Stimulated activated CD8-positive, alpha-beta memory T cell treated with anti-CD3 and anti-CD28 coated beads, Interleukin-2, amount 100 ng/mL, for 48 hours (primary cell): ENCODE data around the gene ATP5F1E.

ENCODE experiments used
- DNase-seq, 2 donors: peaks; one replicate each; pipeline ENCODE4 v3.0.0-alpha.2; 2020; ENCODE audit warnings: low read depth in 2 of 2

The ATP5F1E gene

GRCh38 chr20:59006167-59006863 is 25.8 kb downstream of the ATP5F1E start:
- DNase-seq = no peak

- DNase-seq = no peak
Measured at GRCh38 chr20:59005523-59006166, 26.5 kb downstream of the ATP5F1E start.

DNA sequence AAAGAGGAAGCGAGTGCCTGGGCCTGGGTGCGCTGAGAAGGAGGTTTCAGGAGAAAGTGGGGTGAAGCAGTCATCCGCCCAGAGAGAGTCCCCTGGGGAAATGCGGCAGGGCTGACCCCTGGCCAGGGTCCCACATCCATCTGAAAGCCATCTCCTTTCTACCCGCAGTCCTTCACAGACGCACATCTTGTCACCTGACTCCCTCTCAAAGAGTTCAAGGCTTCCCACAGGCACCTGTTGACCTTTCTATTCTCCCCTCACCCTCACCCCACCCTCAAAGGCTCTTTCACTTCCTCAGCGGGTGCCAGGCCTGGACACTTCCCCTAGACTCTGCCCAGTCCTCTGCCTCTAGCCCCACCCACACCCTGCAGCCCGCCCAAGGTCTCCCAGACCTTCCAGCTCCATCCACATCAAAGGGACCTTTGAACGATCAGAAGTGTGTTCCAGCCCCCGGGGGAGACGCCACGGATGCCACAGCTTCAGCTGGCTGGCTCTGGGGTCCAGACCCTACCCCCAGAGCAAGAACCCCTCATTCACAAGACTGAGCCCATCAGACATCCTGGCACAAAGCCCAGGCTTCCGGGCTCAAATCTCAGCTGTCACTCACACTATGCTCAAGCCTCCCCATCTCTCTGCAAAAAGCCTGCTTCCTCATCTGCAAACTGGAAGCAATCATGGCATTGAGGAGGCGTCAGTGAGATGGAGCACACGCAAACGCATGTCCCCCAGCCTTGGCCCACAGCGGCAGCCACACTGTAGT is 27.2 kb downstream of the ATP5F1E start:
- DNase-seq = no peak

DNA sequence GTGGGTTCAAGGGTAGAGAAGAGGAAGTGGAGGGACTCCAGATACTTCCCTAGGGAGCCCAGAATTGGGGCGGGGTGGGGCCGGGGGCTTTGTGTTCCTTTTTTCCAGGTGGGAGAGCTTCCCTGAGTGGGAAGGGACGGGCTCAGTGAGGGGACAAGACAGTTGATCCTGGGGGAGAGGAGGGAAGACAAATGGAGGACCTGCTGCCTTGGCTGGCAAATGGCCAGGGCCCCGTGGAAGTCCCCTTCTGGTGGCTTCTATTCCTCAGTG is 27.7 kb downstream of the ATP5F1E start:
- DNase-seq = peak in 1 of 2 donors; percentile 37

GRCh38 chr20:59003836-59004492 is 28.2 kb downstream of the ATP5F1E start:
- no peak for DNase-seq

DNA sequence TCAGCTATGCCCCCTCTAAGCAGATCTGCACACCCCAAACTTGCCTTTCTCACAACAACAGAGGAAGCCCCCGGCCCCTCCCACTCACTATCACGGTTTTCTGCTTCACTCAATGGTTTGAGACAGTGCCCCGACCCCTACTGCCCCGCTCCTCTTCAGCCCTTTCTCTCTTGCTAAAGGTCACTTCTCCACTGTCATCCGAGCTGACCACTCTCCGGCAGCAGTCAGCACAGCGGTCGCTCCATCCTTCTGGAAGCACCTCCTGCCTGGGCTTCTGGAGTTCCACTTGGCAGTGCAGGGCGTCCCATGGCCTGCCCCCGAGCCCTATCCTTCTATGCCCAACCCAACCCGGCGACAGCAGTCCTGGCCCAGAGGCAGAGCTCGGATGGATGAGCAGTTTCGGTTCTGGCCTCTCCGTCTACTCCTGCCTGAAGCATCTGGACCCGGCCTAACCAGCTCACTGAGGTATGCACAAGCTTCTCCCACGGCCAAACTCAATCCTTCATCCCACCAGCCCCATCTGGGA is 29.2 kb downstream of the ATP5F1E start:
- DNase-seq = no peak

GRCh38 chr20:59002388-59002787 is 29.7 kb downstream of the ATP5F1E start:
- no peak for DNase-seq

DNA sequence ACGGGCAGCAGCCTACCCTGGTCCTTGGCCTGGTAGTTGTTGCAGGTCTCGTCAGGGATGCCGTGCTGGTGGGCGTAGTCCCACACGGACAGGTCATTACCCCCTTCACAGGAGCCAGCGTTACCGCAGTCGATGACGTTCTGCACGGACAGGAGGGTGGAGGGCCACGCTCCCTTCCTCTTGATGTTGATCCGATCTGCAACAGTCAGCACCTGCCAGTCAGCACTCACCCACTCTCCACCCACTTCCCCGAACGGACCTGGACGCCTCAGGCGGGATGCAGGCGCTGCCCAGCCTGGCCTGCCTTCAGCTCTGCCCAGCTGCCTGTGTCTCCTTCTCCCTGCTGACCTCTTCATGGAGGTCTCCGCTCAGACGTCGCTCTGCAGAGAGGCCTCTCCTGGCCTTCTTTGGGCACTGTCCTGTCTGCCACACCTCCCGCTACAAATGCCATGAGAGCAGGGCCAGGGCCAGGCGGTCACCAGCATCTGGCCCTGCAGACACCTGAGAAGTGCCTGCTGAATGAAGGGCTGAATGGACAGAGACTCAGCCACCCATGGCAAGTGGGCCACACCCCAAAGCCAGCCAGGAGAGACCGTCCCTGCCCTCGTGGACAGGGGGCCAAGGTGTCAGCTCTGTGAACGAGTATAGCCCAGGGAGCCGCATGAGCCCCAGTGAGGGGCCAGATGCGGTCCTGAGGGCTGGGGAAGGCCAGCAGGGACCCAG is 30.5 kb downstream of the ATP5F1E start:
- no peak for DNase-seq

DNA sequence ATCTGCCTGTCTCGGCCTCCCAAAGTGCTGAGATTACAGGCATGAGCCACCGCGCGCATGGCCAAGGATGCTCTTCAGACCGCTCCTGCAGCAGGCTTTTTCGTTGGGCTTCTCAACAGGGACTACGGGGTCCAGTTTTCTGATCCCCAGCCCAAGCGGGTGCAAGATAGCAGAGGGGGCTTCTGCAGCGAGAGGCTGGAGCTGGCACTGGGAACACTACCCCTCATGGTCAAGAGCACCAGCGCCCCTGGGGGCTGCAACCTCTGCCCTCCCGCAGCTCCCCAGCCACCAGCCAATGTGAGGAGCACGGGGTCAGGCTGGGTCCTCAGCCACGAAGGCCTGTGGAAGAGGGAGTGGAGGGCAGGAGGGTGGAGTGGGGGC is 31.1 kb downstream of the ATP5F1E start:
- no peak for DNase-seq

- no peak for DNase-seq
Measured at GRCh38 chr20:59000326-59000725, 31.8 kb downstream of the ATP5F1E start.

GRCh38 chr20:58998656-58999055 is 33.5 kb downstream of the ATP5F1E start:
- no peak for DNase-seq

GRCh38 chr20:58997141-58997770 is 34.9 kb downstream of the ATP5F1E start:
- no peak for DNase-seq

GRCh38 chr20:58996226-58996611 is 35.9 kb downstream of the ATP5F1E start:
- no peak for DNase-seq

DNA sequence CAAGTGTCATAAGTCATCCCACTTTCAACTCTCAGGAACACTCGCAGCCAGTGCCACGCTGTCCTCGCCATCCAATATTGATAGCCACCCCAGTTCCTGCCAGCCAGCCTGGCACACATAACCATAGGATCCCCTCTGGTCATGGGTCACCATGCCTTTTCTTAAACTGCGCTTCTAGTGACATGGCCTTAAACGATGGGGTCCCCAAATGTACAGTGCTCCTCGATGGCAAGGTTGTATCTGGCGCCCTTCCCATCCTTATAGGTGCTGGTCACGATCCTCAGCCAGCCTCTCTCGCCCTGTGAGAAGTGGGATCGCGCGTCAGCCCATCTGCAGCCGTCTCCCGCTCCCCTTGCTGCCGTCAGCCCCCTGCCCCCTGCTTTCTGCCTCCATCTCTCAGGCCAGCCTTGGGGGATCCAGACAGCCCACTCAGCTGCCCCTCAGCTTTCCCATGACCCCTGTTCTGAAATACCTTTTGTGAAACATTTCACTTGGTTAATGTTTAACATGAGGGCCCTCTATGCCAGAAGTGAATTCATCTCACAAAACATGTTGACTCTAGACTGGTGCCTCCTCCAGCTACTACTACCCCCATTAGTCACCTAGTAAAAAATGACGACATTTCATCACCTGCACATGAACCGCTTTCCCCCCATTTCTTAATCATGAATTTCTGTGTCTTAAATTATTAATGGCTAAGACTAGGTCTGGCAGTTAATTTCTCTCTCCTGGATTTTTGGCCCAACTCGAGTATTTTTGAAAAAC is 36.5 kb downstream of the ATP5F1E start:
- no peak for DNase-seq

- no peak for DNase-seq
Measured at GRCh38 chr20:58994390-58995159, 37.6 kb downstream of the ATP5F1E start.

DNA sequence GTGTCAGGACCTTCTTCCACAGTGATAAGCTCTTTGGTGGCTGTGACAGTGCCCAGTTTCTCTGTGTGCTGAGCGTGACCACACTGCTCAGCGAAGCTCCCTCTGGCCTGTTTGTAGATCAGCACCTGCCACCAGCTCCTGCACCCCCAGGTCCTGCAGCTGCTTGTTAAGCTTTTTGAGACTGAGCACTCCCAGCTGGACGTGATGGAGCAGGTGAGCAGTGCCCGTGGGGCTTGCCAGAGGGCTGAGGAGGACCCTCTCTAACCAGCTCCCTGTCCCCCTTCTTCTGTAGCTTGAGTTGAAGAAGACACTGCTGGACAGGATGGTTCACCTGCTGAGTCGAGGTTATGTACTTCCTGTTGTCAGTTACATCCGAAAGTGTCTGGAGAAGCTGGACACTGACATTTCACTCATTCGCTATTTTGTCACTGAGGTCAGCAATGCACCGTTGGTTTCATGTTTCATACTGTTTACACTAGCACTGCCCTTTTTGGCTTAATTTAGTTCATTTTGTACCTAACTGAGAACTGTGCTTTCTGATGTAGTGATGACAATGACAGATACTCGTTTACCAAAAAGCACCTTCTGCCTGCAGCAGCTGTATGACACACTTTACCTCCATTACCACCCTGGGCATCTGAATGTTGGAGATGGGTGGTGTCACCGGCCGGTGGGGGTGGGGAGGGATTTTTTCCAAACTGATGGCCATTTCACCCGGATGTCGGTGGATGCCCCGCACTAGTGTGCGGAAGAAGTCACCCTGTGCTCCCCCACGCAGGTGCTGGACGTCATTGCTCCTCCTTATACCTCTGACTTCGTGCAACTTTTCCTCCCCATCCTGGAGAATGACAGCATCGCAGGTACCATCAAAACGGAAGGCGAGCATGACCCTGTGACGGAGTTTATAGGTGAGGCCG is 38.5 kb downstream of the ATP5F1E start:
- no peak for DNase-seq

- no peak for DNase-seq
Measured at GRCh38 chr20:58992911-58993310, 39.2 kb downstream of the ATP5F1E start.

- no peak for DNase-seq
Measured at GRCh38 chr20:58991715-58992114, 40.4 kb downstream of the ATP5F1E start.
